HuH-7.5 (cell line): ENCODE results near the gene FAM9C.
"Not testable (repeated sequence)": the region's sequence is repeated elsewhere in the genome, so short reads cannot be mapped to it uniquely, and the experiment has no call there.

ENCODE experiments used
- DNase-seq: peaks from one replicate; pipeline ENCODE4 v3.0.0; 2011; ENCODE audit warnings: low spot score

The FAM9C gene

DNA sequence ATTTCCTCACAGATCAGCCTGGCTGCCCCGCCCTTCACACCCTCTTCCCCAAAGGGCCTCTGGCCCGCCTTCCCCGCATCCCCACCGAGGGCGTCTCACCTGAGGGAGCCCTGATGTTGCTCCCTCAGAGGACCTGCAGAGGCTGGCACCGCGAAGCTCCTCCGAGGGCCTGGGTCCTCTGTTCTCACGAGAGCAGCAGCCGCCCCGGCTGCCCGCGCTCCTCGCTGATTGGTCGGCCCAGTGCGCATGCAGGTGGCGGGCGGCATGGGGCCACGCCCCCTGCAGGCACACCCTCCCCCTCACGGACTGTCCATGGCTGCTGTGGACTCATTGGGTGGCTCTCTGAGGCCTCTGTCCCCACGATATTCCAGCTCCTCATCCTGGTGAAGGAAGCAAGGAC is at the start of gene FAM9C:
TSS of gene FAM9C (minus strand) at position 180 of the 400 bp plus-strand sequence. CDS start 831 bp downstream, outside the sequence.
- no peak for DNase-seq

DNA sequence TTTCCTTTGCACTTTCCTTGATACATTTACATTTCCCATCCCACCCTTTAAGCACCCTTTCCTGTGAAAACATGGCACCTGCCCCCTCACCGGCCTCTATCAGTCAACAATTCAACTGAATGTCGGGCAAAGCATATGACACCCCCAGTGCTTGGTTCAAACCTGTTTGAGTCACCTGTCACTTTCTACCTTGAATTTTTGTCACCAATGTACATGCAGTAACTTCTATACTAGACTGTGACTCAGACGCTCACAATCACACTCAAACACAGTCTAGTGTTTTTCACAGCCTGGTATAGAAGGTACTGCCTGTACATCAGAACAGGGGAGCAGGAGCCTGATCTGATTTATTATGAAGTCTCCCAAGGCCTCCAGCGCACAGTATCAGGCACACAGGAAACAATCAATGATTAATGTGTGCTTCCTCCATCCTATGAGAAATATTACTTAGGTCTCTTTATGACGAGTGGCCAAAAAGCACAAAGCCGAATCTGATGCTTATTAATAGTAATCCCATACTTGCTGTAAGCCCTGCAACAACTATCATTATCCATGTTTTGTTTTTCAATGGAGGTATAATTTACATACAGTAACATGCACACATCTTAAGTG is 49.2 kb upstream of the FAM9C start:
- no peak for DNase-seq

DNA sequence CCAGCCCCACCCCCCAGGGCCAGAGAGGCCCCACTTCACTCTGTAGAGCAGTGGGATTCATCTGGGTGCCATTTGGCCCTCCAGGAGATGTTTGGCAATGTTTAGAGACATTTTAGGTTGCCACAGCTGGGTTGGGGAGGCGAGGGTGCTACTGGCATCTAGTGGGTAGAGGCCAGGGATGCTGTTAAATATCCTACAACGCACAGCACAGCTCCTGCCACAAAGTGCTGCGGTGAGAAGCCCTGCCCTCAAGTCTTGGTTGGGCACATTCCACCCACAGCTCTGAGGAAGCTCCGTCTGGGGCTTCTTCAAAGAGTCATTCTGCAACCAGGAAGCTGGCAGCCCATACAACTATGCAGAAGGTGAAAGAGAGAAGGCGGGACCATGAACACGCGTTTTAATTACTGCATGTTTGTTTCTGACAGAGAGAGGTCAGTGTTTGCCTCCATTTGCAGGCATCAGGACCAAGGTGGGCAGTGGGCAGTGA is 48.1 kb upstream of the FAM9C start:
- DNase-seq: no peak

DNA sequence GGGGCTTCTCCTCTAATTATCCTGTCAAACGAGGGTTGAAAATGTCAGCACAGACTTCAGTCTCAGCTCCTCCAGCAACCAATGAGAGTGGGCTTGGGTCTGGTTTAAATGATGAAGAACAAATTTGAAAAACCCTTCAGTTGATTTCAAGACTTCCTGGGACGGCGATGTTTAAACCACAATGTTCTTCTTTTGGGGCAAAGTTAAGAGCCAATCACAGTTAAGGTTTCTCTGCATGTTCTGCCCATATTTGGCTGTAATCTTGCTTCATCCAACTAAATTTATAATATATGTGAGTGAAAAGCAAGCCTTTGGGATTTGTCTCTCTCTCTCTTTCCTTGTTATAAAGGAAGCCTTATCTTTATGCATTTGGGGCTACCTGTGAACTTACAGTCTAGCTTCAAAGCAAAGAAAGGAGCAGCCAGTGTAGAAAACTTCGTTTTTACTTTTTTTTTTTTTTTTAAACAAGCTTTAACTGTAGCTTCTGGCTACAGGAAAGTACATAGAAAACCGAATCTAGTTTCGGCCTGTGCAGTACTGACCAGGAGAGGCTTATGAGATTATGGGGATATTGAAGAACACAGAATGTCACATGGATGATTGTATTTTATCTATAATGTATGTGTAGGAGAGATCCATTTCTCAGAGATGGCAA is 46.8 kb upstream of the FAM9C start:
- DNase-seq: no peak

DNA sequence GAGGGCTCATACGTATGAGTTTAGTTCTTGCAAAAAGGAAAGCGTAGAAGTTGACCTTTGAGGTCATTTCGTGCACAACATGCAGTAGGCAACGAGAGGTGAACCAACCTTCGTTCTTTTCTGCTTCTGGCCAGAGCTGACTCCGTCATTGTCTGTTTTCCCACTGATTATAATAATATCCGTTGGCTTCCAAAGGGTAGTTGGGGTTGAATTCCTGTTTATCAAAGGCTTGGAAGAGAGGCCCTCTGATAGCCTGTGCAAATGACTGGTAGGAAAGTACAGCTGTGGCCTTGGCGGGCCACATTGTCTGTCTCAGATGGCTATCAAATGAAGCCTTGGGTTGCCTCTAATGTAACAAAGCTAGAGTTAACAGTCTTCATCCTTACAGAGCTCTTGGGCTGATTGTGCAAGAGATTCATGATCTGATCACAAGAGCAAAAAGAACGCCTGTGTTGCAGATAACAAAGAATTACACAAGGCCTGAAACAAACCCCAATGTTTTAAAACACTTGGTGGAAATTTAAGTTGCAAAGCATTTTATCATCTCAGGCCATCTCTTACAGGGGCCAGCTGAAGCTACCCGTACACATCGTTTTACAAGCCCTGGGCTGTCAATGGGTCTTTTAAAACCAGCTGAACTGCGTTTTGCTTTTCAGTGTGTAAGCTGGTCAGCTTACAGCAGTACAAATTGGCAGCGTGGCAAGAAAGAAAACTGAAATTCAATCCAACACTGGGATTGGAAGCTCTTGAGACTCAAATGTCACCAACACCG is 46.1 kb upstream of the FAM9C start:
- DNase-seq: no peak

DNA sequence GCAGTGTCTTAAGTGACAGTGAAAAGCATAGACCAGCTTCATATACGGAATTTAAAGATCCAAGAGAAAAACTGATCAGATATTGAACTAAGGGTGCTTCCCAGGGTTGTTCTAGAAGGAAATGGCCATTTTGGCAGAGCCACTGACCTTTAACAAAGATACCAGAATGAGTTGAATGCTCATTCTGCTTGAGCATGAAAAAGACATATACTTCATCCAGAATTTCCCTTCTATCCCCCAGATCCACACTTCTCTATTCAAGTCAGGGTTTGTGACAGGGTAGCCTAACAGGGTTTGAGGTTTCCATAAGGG is 45.6 kb upstream of the FAM9C start:
- no peak for DNase-seq

DNA sequence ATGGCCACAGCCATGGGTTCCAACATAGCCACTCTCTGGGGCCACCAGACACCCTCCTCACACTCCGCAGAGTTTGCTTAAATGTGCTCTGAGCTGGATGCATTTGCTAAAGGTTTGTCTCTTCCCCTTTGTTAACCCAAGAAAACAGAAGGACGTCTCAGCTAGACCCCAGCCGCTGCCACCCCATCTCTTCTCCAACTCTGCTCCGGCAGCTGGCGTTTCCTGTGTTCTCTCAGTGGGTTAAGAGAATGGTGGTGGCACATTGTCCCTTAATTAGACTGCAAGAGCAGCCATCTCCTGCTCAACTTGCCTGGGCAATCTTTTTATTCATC is 43.7 kb upstream of the FAM9C start:
- DNase-seq: no peak

DNA sequence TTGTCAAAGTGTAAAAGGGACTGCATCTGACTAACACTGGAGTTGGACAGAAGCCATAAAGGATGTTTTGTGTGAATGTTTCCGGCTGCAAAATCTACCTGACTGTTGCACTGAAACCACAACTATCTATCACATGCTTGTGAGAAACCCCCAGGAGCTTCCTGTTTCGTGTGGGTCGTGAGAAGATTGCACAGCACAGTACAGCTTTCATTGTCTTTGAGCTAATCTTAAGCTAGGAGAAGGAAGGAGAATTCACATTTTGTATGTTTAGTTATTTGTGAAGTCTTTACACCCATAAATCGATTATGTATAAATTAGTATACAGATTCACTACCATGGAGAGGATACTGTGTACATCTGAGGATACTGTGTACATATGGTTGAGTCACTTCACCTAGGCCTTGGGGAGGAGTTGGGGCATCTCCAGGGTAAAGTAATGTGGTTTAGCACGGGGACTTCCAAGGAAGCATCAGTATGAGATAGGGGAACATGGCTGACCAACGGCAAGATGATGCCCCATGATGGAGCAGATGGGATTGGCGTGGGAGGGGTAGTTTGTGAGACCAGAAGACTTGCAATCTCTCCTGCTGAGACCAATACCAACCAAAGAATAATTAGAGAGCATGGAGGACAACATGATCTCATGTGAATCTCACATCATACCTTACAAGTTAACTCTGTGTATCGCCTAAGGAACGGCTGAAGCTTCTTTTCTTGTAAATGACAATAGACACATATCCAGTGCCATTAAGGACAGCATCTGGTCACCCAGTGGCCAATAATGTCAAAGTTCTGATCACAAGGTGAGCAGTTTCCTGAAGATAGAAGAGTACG is 43.1 kb upstream of the FAM9C start:
- DNase-seq: no peak

DNA sequence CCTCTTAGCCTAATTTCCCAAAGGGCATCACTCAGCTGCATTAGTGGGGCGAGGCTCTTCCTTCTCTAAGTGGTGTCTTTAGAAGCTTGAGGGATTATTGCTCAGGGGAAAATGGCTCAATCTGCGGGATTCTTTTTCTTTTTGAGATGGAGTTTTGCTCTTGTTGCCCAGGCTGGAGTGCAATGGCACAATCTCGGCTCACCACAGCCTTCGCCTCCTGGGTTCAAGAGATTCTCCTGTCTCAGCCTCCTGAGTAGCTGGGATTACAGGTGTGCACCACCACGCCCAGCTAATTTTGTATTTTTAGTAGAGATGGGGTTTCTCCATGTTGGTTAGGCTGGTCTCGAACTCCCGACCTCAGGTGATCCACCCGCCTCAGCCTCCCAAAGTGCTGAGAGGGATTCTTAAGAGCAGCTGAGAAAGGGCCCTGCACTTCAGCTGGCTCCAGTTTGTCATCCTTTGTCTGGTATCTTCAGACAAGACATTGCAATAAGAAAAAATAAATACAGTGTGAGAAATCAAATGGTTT is 42.4 kb upstream of the FAM9C start:
- DNase-seq: not testable (repeated sequence)

DNA sequence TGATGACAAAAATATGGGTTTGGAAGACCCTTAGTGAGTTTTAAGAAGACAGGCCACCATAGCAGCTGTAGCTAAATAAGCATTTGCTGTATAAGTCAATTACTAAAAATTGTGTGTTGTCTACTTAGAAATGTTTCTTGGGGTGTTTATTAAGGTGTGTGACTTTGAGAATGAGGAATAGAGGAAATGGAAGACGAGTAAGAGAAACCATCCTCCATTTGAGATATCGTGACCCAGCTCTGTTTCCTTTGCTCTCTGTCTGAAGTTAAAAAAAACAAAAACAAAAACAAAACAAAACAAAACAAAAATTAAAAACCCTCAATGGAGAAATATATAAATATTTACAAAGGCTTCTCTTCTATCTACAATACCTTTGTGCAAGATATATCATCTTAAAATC is 41.7 kb upstream of the FAM9C start:
- DNase-seq: no peak

DNA sequence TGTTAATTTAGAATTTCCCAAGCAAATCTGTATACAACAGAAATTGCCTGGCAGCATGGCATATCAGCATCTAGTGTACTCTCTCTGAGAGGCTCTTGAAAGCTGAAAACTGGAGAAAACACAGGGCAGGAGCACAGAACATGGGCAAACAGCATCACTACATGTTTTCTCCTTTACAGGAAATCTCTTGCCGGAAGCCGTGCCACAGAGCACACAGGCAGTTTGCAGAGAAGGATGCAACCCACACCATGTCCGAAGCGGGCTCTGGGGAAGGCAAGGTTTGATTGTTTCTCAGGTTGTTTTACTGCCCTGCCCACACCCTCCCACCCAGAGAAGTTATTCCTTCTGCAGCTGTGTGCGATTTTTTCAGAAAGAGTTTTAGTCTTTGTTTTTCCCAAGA is 41.1 kb upstream of the FAM9C start:
- DNase-seq: no peak

DNA sequence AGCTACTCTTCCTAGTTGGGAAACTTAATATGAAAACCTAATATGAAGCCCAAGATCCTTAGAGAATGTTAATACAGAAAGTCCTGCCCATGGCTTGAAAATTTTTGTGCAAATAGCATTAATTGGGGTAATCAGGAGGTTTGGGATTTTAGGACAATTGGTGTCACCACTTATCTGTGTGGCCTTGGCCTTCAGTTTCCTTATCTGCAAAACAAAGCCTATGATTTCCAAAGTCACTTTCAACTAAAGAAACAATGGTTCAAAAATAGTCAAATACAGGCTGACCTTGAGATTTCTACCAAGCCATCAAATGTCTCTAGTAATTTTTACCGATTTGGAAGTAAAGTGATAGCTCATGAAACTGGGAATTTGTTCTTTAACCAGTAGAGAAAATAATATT is 40.2 kb upstream of the FAM9C start:
- no peak for DNase-seq

DNA sequence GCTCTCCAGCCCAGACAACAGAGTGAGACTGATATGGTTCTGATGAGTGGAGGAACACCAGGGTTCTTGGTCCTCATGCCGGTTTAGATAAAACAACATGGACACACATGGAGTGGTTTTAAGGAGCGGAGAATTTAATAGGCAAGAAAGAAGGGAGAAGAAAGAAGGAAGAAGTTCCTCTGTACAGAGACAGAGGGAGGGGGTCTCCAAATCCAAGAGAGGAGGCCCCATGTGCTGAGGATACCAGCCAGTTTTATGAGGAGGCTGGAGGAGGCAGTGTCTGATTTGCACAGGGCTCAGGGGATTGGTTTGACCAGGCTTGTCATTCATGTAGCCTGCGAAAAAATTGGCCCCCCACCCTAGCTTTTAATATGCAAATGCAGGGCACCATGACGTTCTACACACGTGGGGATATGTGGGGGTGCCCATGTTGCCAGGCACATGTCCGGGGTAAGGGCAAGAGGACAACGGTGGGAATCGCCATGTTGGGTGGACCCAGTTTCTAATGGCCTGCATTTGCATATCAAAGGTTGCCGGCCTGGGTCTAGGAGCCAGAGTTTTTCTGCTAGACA is 39.4 kb upstream of the FAM9C start:
- DNase-seq: not testable (repeated sequence)

DNA sequence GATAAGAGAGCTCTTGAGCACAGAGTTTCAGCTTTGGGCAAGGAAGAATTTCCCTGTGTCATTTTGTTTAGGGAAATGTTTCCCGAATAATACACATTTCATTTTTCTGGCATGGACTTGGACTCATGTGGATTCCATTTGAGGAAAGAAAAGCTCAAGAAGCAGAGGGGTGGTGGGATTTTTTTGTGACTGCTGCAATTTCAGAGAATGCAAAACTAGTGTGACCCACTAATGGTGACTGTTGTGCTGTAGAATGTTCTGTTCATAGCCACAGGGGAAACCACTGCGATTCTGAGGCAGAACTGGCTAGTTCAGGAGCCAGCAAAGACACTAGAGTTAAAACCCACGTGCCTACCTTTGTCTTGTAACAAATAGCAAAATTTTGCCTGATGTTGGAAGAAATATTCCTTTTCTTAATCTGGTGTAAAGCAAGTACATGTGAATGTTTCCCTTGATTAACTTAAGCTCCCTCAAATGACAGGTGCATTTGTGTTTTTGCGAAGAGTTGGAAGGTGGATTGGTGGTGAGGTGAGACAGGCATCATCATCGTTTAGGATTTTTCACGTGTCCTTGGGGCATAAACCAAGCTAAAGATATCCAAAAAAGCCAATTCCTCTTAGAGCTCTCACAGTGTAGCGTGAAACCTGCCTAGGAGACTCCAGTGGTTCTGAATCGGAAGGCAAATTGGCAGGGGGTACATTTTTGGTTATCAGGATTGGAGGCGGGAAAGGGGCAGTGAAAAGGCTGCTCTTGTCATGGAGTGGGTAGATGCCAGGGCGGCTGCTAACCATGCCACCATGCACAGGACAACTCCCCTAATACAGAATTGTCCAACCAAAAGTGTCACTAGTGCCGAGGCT is 38.0 kb upstream of the FAM9C start:
- no peak for DNase-seq

DNA sequence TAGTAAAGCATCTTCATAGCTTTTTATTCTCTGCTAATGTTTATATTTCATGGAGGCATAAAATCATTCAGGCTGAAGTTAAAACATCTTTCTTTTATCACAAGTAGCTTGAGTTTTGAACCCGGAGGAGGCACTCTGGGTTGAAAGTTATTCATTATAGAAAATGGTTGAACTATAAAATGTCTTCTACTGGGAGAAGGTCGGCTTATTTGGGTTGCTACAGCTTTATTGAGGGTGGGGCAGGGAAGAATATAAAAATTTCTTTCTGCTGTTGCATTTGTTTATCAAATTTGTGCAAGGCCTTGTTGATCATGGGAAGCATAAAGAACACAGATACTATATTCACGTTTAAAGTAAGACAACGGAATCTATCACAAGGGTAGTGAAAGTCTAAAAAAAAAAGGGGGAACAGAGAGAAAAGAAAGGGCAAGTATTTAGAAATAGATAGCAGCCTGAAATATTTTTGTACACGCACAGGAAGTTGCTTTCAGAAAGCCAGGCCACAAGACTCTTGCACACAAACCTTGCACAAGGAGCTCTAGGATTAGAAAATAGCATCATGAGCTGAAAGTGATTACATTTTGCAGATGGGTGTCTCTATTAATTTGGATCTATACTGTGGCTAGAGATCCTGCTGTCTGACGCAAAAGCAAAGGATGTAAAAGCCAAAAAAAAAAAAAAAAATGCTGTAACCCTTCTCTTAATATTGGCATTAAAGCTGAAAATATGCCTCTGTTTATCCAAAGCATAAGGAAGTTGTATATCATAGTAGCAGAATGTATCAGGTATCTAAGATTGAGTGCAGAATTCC is 37.2 kb upstream of the FAM9C start:
- no peak for DNase-seq

DNA sequence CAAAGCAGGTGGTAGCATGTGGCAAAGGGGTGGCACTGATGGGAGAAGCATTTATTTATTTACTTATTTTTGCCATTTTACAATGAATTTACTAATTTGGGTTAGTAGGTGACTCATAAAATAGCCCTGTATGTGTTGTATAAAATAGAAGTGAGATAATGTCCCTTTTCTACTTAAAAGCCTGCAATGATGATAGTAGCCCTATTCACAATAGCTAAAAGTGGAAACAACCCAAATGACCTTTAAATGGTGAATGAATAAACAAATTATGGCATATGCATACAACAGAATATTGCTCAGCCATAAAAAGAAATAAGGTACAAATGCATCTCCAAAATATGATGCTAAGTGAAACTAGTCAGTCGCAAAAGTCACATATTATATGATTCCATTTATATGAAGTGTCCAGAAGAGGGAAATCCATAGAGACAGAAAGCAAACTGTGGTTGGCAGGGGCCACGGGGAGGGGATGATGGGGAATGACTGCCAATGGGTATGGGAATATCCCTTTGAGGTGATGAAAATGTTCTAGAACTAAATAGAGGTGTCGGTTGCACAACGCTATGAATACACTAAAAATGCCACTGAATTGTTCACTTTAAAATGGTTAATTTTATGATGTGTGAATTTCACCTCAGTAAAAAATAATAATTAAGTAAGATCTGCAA is 35.8 kb upstream of the FAM9C start:
- DNase-seq: no peak

DNA sequence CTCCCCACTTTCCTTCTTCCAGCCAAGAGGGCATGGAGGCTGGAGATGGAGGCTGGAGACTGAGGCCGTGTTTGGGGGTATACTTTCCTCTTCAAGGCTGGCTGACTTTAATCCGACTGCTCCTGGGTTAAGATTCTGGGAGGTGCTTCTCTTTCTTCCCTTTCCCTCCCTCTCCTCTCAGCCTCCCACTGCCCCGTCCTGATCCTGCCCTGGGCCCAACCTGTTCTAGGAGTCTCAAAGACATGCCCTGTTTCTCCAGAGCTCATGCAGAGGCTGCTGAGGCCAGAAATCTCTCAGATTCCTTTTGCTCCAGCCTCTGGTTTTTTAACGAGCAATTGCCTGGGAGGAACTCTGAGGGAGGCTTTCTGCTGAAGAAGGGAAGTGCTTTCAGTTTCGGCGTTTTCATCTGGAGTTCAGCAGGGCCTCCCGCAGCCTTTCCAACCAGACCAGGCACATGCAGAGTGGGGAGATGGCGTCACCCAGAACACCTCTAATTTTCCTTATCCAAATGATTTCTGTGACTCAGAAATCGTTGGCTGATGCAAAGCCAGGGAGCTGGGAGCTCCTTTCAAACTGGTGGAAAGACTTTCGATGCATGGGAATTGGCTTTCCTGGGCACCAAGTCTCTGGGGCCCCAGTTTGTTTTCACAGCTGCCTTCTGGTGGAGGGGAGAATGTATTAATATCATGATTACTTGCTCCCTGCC is 34.5 kb upstream of the FAM9C start:
- no peak for DNase-seq

DNA sequence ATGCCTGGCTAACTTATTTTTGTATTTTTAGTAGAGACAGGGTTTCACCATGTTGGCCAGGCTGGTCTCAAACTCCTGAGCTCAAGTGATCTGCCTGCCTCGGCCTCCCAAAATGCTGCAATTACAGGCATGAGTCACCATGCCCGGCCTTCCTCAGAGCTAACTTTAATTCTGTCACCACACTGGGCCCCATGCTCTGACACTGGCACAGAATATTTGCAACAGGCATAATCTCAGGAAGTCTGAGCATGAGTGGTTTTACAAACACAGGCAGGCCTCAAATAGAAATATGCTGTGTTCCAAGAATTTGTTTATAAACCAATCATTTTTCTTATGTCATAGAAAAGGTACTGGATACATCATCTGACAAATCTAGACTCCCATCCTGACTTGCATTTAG is 32.7 kb upstream of the FAM9C start:
- no peak for DNase-seq
